Subcutaneous adipose tissue (tissue), 4 donors: ENCODE results near the gene MMS22L. TPM values are rescaled to one million over a fixed set of nuclear protein-coding genes. Genes with fewer than 3 reads are reported as not detected.

ENCODE experiments used
- CTCF ChIP-seq: fragments of 450-650 bp; IDR thresholded peaks from one replicate; pipeline ENCODE4 v1.5.1; 2016; ENCODE audit warnings: low read depth, mild to moderate bottlenecking, control low read depth, antibody characterized with exemption, moderate library complexity
- total RNA-seq, 4 donors: library from RNA; depleted of rRNA; stranded (reverse); fragments of >200 nt; gene quantifications; one replicate each; pipeline ENCODE4 v1.1.0, GENCODE V29; 2016

MMS22L gene
- total RNA-seq, 4 donors from 2014 or later: 5.1 to 9.3 (median 5.4) TPM

GRCh38 chr6:97280766-97281165 is 2.2 kb downstream of the MMS22L start:
- no peak for TF ChIP-seq CTCF

GRCh38 chr6:97275804-97276203 is 7.2 kb downstream of the MMS22L start:
- TF ChIP-seq CTCF: no peak

- no peak for TF ChIP-seq CTCF
These were observed 13.2 kb downstream of the MMS22L start for GRCh38 chr6:97269821-97270220.

GRCh38 chr6:97262676-97263075 is 20.3 kb downstream of the MMS22L start:
- no peak for TF ChIP-seq CTCF

GRCh38 chr6:97246842-97247241 is 36.2 kb downstream of the MMS22L start:
- TF ChIP-seq CTCF: no peak

GRCh38 chr6:97240222-97240621 is 42.8 kb downstream of the MMS22L start:
- no peak for TF ChIP-seq CTCF

GRCh38 chr6:97231911-97232310 is 51.1 kb downstream of the MMS22L start:
- no peak for TF ChIP-seq CTCF

- TF ChIP-seq CTCF: no peak
These were observed 60.1 kb downstream of the MMS22L start for GRCh38 chr6:97222903-97223302.
